Measurements from ENCODE around the gene C1orf105.

DNA sequence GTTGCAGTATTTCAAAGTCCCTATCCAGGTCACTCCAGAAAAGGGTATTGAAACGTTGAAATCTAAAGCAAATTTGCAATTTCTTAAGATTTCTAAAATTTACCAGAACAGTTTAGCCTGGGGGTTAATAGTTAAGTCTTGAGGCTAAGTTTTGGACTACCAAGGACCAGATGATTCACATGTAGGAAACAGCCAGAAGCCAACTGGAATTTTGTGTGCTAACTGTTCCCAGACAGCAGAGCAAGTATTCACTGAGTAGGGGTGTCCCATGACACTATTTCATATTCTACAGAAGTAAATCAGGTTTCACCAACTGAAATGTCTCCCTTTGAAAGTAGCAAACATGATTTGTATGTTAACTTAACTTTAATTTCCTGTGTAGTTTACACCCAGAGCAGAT is 11.5 kb upstream of the C1orf105 start:
- TF ChIP-seq, protein P1, sequence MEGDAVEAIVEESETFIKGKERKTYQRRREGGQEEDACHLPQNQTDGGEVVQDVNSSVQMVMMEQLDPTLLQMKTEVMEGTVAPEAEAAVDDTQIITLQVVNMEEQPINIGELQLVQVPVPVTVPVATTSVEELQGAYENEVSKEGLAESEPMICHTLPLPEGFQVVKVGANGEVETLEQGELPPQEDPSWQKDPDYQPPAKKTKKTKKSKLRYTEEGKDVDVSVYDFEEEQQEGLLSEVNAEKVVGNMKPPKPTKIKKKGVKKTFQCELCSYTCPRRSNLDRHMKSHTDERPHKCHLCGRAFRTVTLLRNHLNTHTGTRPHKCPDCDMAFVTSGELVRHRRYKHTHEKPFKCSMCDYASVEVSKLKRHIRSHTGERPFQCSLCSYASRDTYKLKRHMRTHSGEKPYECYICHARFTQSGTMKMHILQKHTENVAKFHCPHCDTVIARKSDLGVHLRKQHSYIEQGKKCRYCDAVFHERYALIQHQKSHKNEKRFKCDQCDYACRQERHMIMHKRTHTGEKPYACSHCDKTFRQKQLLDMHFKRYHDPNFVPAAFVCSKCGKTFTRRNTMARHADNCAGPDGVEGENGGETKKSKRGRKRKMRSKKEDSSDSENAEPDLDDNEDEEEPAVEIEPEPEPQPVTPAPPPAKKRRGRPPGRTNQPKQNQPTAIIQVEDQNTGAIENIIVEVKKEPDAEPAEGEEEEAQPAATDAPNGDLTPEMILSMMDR (IDR thresholded peaks at IDR 0.05), result no peak
- TF ChIP-seq POLR2A (IDR thresholded peaks at IDR 0.05), result no peak
- TF ChIP-seq EP300 (IDR thresholded peaks at IDR 0.05), result no peak
- no peak for TF ChIP-seq POLR2AphosphoS5 (IDR thresholded peaks at IDR 0.05)

Data from upper lobe of left lung (tissue), 4 donors.